Endothelial cell (in vitro differentiated cells): ENCODE results near the gene MMADHC. TPM values are rescaled to one million over a fixed set of nuclear protein-coding genes. Genes with fewer than 3 reads are reported as not detected.

Source experiments
- DNase-seq: peaks from one replicate; pipeline ENCODE4 v3.0.0; 2021; ENCODE audit warnings: low spot score
- H3K27ac Mint-ChIP-seq: one replicate; pipeline ENCODE4 v1.8.0; 2021; ENCODE audit warnings: mixed read lengths, inconsistent platforms; ENCODE audit not compliant: unreplicated experiment
- H3K27me3 Mint-ChIP-seq: one replicate; pipeline ENCODE4 v1.8.0; 2021; ENCODE audit warnings: mild to moderate bottlenecking, moderate library complexity, mixed read lengths, inconsistent platforms; ENCODE audit not compliant: unreplicated experiment
- H3K36me3 Mint-ChIP-seq: one replicate; pipeline ENCODE4 v1.8.0; 2021; ENCODE audit warnings: mild to moderate bottlenecking, low read depth, mixed read lengths, inconsistent platforms; ENCODE audit not compliant: unreplicated experiment
- H3K4me1 Mint-ChIP-seq: one replicate; pipeline ENCODE4 v1.8.0; 2021; ENCODE audit warnings: mild to moderate bottlenecking, mixed read lengths, inconsistent platforms; ENCODE audit not compliant: unreplicated experiment
- H3K4me3 Mint-ChIP-seq: one replicate; pipeline ENCODE4 v1.8.0; 2021; ENCODE audit warnings: mild to moderate bottlenecking, mixed read lengths, inconsistent platforms; ENCODE audit not compliant: unreplicated experiment
- H3K9me3 Mint-ChIP-seq: one replicate; pipeline ENCODE4 v1.8.0; 2021; ENCODE audit warnings: mixed read lengths, inconsistent platforms; ENCODE audit not compliant: unreplicated experiment
- CTCF ChIP-seq: fragments of 200-600 bp; sonication (generic); IDR thresholded peaks from one replicate; pipeline ENCODE4 v1.5.0; 2021; ENCODE audit warnings: antibody characterized with exemption; ENCODE audit not compliant: unreplicated experiment
- total RNA-seq: library from RNA; stranded (reverse); fragmentation: NEBNext Ultra II Directional; extraction: Animal tissue kit (Norgen Biotek cat#: 25700); gene quantifications from one replicate; pipeline ENCODE4 v1.2.1, GENCODE V29; 2021; ENCODE audit not compliant: unreplicated experiment

MMADHC gene
- total RNA-seq, 1 donor from 2014 or later: 86.0 TPM

- Mint-ChIP-seq H3K27me3 (no peaks in the 10 kb centered on the region), H3K4me3 (no peak overlapping the region), H3K36me3 (no peaks in the 10 kb centered on the region), H3K27ac (no peak overlapping the region), H3K9me3 (no peaks in the 10 kb centered on the region), H3K4me1 (peaks cover 4% of the 10 kb centered on the region)
- no peak for DNase-seq
- TF ChIP-seq CTCF: no peak
Observed at GRCh38 chr2:149540138-149540537, 47.4 kb downstream of the MMADHC start.

- no peak overlapping the region for H3K27ac Mint-ChIP-seq
- H3K36me3 Mint-ChIP-seq: no peaks in the 10 kb centered on the region
- H3K9me3 Mint-ChIP-seq: no peaks in the 10 kb centered on the region
- no peak for DNase-seq
- TF ChIP-seq CTCF: no peak
- peaks cover 2% of the 10 kb centered on the region for H3K27me3 Mint-ChIP-seq
- no peak overlapping the region for H3K4me3 Mint-ChIP-seq
- peaks cover 7% of the 10 kb centered on the region for H3K4me1 Mint-ChIP-seq
Observed at GRCh38 chr2:149538138-149538833, 49.3 kb downstream of the MMADHC start.

GRCh38 chr2:149537092-149537726, 50.4 kb downstream of the MMADHC start:
- no peaks in the 10 kb centered on the region for H3K36me3 Mint-ChIP-seq
- H3K4me1 Mint-ChIP-seq: peaks cover 7% of the 10 kb centered on the region
- no peaks in the 10 kb centered on the region for H3K9me3 Mint-ChIP-seq
- no peak overlapping the region for H3K4me3 Mint-ChIP-seq
- peaks cover 2% of the 10 kb centered on the region for H3K27me3 Mint-ChIP-seq
- no peak for TF ChIP-seq CTCF
- H3K27ac Mint-ChIP-seq: no peak overlapping the region
- DNase-seq: no peak

GRCh38 chr2:149536649-149537048, 50.9 kb downstream of the MMADHC start:
- peaks cover 7% of the 10 kb centered on the region for H3K4me1 Mint-ChIP-seq
- no peaks in the 10 kb centered on the region for H3K9me3 Mint-ChIP-seq
- no peak for TF ChIP-seq CTCF
- no peak overlapping the region for H3K27ac Mint-ChIP-seq
- no peak overlapping the region for H3K4me3 Mint-ChIP-seq
- no peak for DNase-seq
- no peaks in the 10 kb centered on the region for H3K36me3 Mint-ChIP-seq
- H3K27me3 Mint-ChIP-seq: peaks cover 2% of the 10 kb centered on the region

- no peak overlapping the region for H3K4me3 Mint-ChIP-seq
- no peak for TF ChIP-seq CTCF
Observed at GRCh38 chr2:149534674-149535073, 52.9 kb downstream of the MMADHC start.

More at GRCh38 chr2:149534674-149535073, 52.9 kb downstream of the MMADHC start:
- Mint-ChIP-seq H3K4me1 (peaks cover 7% of the 10 kb centered on the region), H3K27me3 (peaks cover 2% of the 10 kb centered on the region), H3K36me3 (no peaks in the 10 kb centered on the region), H3K9me3 (no peaks in the 10 kb centered on the region), H3K27ac (no peak overlapping the region)
- no peak for DNase-seq
